ENCODE data around the gene AGRP. TPM values are rescaled to one million over a fixed set of nuclear protein-coding genes. Genes with fewer than 3 reads are reported as not detected.

AGRP gene
- total RNA-seq, 1 experiment from 2014 or later = not detected

DNA sequence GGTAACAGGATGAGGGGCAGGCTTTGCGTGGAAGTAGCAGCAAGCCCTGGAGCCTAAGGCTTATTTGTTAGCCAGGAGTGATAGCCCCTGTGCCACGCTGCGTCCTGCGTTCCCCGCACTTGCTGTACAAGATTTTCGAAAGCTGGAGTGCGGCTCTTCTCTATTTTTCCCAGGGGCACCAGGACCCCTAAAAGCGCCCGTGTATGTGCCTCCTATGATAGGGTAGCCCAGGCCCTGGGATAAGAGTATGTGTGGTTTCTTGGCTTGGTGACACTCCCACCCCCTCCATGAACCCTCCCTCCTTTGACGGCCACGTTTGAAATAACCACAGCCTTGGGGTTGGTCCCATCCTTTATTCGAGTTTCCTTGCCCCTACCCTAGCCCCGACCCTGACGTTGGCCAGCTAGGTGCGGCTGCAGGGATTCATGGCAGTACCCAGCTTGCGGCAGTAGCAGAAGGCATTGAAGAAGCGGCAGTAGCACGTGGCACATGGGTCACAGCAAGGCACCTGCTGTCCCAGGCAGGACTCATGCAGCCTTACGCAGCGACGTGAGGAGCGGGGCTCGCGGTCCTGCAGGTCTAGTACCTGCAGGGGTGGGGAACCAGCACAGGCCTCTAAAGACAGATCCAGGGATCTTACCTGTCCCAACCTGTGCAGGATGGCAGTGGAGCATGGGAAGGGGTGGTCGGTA, 968 bp downstream of the AGRP start:
- no peak for DNase-seq
- H3K27ac ChIP-seq = no peak overlapping the region
- H3K4me1 ChIP-seq = no peaks in the 10 kb centered on the region; the same call in 1 of the 2 replicates
- H3K36me3 ChIP-seq = no peaks in the 10 kb centered on the region
- peak overlapping the region; percentile 82 for H3K4me3 ChIP-seq
- H3K27me3 ChIP-seq = no peaks in the 10 kb centered on the region
- no peaks in the 10 kb centered on the region for H3K9me3 ChIP-seq (replicated peaks)

DNA sequence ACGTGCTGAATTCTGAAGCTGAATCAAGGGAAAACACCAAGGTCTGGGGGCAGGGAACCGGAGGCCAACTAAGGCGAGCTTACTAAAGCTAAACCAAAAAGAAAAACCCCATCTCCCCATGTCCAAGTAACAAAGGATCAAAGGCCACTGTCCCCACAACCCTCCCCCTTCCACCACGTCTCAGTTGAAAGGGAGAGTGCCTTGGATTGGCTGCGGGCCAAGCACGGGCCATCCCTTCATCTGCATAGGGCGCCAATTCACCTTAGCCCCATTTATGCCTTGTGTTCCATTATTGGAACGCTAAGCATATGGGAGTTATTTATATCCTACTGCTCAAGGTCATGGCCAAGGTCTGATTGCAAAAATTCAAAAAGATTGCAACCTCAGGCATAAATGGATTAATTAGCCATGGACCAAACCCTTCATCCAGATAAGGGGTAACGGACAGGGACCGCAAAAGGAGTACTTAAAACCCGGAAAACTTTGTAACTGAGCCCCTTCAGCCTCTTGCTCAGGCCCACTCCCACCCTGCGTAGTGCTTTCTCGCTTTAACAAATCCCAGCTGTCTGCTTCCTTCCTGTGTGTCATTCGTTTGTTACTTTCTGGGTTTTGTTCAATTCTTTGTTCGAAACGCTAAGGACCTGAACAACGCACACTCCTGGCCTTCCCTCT, 1.6 kb downstream of the AGRP start:
- H3K4me3 ChIP-seq = peak overlapping the region; percentile 82
- DNase-seq = peak; percentile 32 to 37
- no peaks in the 10 kb centered on the region for H3K36me3 ChIP-seq
- H3K4me1 ChIP-seq = no peaks in the 10 kb centered on the region; the same call in 1 of the 2 replicates
- H3K27ac ChIP-seq = peak overlapping the region; percentile 0; the same call in 1 of the 2 replicates
- H3K9me3 ChIP-seq (replicated peaks) = no peaks in the 10 kb centered on the region
- no peaks in the 10 kb centered on the region for H3K27me3 ChIP-seq

DNA sequence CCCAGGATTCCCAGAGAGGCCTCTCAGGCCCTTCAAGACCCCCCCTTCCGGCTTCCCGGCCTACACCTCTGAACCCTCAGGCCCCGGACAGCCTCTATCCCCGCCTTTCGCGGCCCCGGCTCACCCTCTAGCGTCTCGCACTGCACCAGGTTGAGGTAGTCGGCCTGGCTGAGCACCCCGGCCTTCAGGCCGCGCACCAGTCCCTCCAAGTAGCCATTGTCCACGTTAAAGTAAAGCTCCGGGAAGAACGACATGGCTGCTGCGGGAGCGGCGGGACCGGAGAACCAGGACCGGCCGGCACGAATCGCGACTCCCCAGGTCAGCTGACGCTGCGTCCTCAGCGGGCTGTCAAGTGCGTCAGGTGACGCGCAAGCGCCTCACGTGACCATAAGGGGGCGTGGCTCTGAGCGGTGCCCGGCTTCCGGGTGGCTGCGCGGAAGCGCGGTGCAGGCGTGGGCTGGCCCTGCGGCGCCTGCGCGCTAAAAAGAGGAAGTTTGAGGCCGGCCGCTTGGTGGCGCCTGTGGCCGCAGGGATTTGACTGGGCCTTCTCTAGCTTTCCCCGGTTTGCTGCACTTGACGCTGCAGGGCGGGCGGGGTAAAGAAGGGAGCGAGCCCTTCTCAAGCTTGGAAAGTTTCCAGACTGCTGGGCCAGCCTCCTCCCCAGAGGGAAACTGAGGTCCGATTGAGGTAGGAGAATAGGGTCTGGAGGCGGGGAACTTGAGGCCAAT, 2.4 kb downstream of the AGRP start, which contains the start of gene ATP6V0D1:
TSS of gene ATP6V0D1 (minus strand) at position 325 of the 728 bp plus-strand sequence. CDS start at position 254, 71 bp downstream.
- Histone ChIP-seq H3K9me3 (replicated peaks) (no peaks in the 10 kb centered on the region), H3K4me1 (no peaks in the 10 kb centered on the region; the same call in 1 of the 2 replicates), H3K27me3 (no peaks in the 10 kb centered on the region)

DNA sequence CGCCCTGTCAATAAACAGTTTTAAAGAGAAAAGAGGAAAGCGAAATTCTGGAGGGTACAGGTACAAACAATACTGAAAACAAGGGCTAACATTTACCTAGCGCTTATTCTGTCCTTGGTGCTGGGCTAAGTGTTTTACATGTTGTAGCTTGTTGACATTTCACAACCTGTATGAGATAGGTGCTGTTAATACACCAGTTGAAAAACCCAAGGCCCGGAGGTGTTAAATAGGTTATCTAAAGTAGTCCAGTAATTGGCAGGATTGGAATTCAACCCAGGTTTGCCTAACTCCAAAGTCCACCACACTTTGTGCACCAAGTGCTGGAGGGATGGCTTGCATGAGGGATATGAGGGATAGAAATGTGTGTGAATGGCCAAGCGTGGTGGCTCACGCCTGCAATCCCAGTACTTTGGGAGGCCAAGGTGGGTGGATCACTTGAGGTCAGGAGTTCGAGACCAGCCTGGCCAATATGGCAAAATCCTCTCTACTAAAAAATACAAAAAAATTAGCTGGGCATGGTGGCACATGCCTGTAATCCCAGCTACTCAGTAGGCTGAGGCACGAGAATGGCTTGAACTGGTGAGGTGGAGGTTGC, 5.3 kb downstream of the AGRP start:
- DNase-seq = no peak
- H3K4me3 ChIP-seq = no peak overlapping the region
- no peaks in the 10 kb centered on the region for H3K9me3 ChIP-seq (replicated peaks)
- no peaks in the 10 kb centered on the region; the same call in 1 of the 2 replicates for H3K4me1 ChIP-seq
- no peaks in the 10 kb centered on the region for H3K36me3 ChIP-seq
- no peaks in the 10 kb centered on the region for H3K27me3 ChIP-seq
- no peak overlapping the region for H3K27ac ChIP-seq

More for the DNA sequence above, 2.4 kb downstream of the AGRP start, which contains the start of gene ATP6V0D1:
- H3K36me3 ChIP-seq = no peaks in the 10 kb centered on the region
- peak; percentile 99 for DNase-seq
- H3K27ac ChIP-seq = peak within 1 kb of the TSS; percentile 40
- H3K4me3 ChIP-seq = peak within 1 kb of the TSS; percentile 82

DNA sequence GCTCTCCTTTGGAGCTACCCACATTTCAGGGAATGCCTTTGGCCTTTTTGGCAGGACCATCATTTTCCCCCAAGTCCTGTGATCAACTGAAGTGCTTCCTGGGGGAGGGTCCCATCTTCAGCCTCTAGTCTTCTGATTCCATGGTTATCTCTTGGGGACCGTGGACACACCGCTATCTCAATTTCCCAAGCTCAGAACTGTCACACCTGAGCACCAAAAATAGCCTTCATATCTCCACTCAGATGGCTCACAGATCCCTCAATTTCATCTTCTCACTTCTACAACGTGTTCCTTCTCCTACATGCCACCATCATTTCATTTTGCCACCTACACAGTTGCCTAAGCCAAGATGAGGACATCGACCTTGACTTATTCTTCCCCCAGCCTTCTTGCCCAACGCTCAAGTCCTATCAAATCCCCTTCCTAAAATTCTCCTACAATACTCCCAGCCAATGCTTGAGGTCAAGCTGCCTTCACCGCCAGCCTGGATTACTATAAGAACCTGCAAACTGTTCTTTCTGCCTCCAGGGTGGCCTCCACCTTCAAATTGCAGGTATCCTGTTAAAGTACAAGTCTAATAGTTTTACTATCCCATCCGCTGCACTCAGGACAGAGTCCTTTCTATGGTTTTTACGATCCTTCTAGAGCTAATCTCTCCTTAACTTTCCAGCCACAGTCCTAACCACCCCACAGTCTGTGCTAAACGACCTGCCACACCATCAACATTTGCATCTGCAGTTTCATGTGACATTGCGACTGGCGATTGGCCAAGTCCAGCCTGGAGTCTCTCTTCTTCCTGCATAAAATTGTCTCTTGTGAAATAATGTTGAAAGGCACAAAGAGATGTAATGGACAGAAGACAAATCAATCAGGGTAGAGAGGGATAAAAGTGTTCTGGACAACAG, 8.5 kb downstream of the AGRP start:
- no peaks in the 10 kb centered on the region for H3K27me3 ChIP-seq
- H3K4me1 ChIP-seq = peaks cover 8% of the 10 kb centered on the region
- no peaks in the 10 kb centered on the region for H3K9me3 ChIP-seq (replicated peaks)
- no peak overlapping the region for H3K27ac ChIP-seq
- no peak overlapping the region for H3K4me3 ChIP-seq
- H3K36me3 ChIP-seq = no peaks in the 10 kb centered on the region
- DNase-seq = no peak

DNA sequence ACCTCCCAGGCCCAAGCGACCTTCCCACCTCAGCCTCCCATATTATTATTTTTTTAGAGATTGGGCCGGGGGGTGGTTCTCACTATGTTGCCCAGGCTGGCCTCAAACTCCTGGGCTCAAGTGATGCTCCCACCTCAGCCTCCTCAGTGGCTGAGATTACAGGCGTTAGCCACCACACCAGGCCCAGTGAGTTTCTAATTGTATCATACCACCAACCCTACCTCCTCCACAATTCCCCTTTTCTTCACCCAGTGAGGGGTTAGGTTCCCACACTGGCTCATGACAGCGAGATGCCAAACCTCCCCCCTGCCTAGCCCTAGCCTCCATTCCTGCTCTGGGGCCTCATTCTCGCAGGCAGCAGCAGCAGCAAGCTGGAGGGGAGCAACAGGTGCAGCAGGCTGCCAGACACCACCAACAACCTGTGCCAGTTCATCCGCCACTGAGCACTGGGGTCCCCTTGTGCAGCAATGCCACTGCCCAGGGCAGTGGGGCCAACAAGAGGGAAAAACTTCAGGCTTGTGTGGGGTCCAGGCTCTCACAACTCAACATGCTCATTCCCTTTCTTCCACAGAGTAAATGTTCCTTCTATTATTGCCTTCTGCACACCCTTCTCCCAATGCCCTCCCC, 11.5 kb downstream of the AGRP start:
- no peaks in the 10 kb centered on the region for H3K9me3 ChIP-seq (replicated peaks)
- no peaks in the 10 kb centered on the region for H3K27me3 ChIP-seq
- no peak overlapping the region for H3K4me3 ChIP-seq
- no peak for DNase-seq
- H3K27ac ChIP-seq = no peak overlapping the region
- H3K36me3 ChIP-seq = no peaks in the 10 kb centered on the region
- H3K4me1 ChIP-seq = peaks cover 8% of the 10 kb centered on the region

DNA sequence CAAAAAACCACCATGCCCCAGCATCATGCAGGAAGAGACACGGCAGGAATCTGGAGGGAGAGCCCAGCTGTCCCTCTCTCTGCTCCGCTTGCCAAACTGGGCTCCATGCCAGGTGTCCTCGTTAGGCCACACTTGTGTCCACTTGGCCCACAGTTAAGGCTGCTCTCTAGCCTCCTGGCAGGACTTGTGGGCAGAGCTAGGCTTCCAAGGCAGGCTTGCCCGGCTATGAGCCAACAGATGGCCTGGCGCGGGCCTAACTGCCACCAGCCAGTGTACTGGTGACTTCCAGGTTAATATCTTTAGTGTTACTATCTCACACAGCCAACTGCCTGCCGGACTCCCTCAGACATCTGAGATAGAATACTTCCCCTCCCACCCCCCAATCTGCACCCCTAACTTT, 13.0 kb downstream of the AGRP start:
- no peak overlapping the region for H3K4me3 ChIP-seq
- H3K9me3 ChIP-seq (replicated peaks) = no peaks in the 10 kb centered on the region
- DNase-seq = peak; percentile 87 to 90
- H3K27ac ChIP-seq = no peak overlapping the region
- no peaks in the 10 kb centered on the region for H3K27me3 ChIP-seq
- H3K4me1 ChIP-seq = peaks cover 11% of the 10 kb centered on the region
- H3K36me3 ChIP-seq = no peaks in the 10 kb centered on the region

DNA sequence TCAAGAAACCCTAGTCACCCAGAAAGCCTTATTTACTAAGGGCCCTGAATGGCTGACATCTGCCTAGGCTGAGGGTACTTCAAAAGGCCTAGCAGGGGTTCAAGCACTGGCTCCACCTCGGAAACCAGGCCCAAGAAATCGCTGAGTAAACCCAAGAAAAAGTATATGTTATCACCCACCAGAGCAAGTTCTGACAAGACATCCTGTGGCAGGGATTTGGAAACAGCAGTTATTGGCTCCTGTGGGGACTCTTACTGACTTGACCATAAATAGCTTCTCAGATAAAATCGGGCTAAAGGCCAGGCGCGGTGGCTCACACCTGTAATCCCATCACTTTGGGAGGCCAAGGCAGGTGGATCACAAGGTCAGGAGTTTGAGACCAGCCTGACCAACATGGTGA, 14.6 kb downstream of the AGRP start:
- DNase-seq = no peak
- H3K27ac ChIP-seq = no peak overlapping the region
- no peaks in the 10 kb centered on the region for H3K36me3 ChIP-seq
- no peaks in the 10 kb centered on the region for H3K9me3 ChIP-seq (replicated peaks)
- no peaks in the 10 kb centered on the region for H3K27me3 ChIP-seq
- peaks cover 12% of the 10 kb centered on the region for H3K4me1 ChIP-seq
- H3K4me3 ChIP-seq = no peak overlapping the region

DNA sequence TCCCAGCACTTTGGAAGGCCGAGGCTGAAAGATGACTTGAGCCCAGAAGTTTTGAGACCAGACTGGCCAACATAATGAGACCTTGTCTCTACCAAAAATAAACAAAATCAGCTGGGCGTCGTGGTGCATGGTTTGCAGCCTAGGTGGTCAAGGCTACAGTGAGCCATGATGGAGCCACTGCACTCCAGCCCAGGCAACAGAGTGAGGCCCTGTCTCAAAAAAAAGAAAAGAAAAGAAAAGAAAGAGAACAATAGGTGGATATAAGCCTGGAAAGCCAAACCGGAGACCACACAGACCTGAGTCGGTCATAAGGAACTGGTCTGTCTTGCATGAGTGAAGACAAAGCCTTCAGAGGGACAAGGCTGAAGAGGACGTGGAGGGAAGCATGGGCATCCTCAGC, 16.8 kb downstream of the AGRP start:
- Histone ChIP-seq H3K4me3 (no peak overlapping the region), H3K36me3 (no peaks in the 10 kb centered on the region), H3K27ac (no peak overlapping the region), H3K9me3 (replicated peaks) (no peaks in the 10 kb centered on the region), H3K27me3 (no peaks in the 10 kb centered on the region), H3K4me1 (peaks cover 12% of the 10 kb centered on the region)
- no peak for DNase-seq

DNA sequence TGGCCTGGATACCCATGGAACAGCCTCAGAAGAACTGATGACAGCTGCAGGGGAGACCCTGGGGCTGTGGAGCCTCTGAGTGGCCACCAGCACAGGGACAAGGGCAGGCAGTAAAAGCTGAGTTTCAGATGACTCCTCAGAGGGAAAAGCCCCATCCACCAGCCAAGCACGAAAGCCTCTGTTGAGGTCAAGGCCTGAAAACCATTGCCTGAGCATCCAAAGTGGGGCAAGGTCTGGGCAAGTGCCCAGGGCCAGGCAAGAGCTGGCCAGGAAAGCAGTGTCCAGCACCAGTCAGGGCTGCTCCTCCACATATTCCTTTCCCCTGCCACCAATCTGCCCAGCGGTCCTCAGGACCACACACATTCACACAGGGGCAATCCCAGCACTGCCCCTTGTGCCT, 18.8 kb downstream of the AGRP start:
- Histone ChIP-seq H3K4me3 (no peak overlapping the region), H3K27me3 (no peaks in the 10 kb centered on the region), H3K27ac (no peak overlapping the region), H3K4me1 (peaks cover 4% of the 10 kb centered on the region), H3K36me3 (no peaks in the 10 kb centered on the region), H3K9me3 (replicated peaks) (no peaks in the 10 kb centered on the region)
- no peak for DNase-seq

DNA sequence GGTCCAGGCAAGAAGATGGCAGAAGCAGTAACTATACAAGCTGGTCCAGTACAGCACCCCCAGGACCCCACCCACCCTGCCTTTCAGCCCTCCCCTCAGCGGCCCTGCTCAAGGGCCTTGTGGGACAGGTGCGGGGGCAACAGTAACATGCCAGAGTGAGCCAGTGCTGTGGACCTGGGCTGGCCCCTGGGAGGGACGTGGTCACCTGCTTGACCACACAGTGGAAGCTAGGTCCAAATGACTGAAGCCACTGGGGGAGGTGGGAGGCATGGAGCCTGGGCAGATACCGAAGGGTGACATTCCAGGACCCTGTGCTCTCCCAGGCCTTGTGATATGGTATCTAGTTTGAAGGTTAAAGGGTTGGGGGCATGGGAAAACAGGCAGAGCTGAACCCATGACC, 19.7 kb downstream of the AGRP start:
- H3K4me3 ChIP-seq = no peak overlapping the region
- no peaks in the 10 kb centered on the region for H3K27me3 ChIP-seq
- peaks cover 4% of the 10 kb centered on the region for H3K4me1 ChIP-seq
- no peaks in the 10 kb centered on the region for H3K36me3 ChIP-seq
- no peak overlapping the region for H3K27ac ChIP-seq
- H3K9me3 ChIP-seq (replicated peaks) = no peaks in the 10 kb centered on the region
- no peak for DNase-seq

DNA sequence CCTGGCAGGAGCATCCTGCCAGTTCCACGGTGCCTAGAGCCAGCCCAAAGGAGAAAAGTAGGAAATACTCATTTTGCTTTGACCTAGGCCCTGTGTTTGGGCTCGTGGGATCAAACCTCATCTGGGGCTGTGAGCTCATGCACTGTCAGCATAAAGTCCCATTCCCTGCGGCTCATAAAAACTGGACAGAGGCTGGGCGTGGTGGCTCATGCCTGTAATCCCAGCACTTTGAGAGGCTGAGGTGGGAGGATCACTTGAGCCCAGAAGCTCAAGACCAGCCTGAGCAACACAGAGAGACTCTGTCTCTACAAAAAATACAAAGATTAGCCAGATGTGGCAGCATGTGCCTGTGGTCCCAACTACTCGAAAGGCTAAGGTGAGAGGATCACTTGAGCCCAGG, 20.3 kb downstream of the AGRP start:
- no peak for DNase-seq

DNA sequence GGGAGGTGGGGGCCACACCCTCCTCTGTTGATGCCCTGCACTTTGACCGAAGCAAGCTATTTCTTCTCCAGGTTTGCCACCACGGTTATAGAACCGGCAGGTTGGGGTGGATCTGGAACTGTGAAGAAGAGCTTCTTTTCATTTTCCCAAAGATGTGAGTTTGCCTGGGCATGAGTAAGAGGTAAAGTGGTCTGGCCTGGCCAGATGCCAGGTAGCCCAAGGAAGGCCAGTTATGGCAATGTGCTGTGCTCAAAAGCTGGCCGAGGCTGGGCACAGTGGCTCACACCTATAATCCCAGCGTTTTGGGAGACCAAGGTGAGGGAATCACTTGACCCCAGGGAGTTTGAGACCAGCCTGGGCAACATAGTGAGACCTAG, 21.1 kb downstream of the AGRP start:
- H3K4me3 ChIP-seq = no peak overlapping the region
- H3K27me3 ChIP-seq = no peaks in the 10 kb centered on the region
- no peaks in the 10 kb centered on the region for H3K9me3 ChIP-seq (replicated peaks)
- H3K4me1 ChIP-seq = peaks cover 4% of the 10 kb centered on the region
- no peak for DNase-seq
- no peaks in the 10 kb centered on the region for H3K36me3 ChIP-seq
- no peak overlapping the region for H3K27ac ChIP-seq

More for the DNA sequence above, 20.3 kb downstream of the AGRP start:
- Histone ChIP-seq H3K9me3 (replicated peaks) (no peaks in the 10 kb centered on the region), H3K4me1 (peaks cover 4% of the 10 kb centered on the region), H3K4me3 (no peak overlapping the region), H3K27me3 (no peaks in the 10 kb centered on the region), H3K36me3 (no peaks in the 10 kb centered on the region), H3K27ac (no peak overlapping the region)
